ENCODE measurements around the gene EML4. TPM values are rescaled to one million over a fixed set of nuclear protein-coding genes. Genes with fewer than 3 reads are reported as not detected.
"Not testable (repeated sequence)": the region's sequence is repeated elsewhere in the genome, so short reads cannot be mapped to it uniquely, and the experiment has no call there.

EML4 gene
- total RNA-seq, 4 donors from 2014 or later: 14.5 to 23.2 (median 17.8) TPM

DNA sequence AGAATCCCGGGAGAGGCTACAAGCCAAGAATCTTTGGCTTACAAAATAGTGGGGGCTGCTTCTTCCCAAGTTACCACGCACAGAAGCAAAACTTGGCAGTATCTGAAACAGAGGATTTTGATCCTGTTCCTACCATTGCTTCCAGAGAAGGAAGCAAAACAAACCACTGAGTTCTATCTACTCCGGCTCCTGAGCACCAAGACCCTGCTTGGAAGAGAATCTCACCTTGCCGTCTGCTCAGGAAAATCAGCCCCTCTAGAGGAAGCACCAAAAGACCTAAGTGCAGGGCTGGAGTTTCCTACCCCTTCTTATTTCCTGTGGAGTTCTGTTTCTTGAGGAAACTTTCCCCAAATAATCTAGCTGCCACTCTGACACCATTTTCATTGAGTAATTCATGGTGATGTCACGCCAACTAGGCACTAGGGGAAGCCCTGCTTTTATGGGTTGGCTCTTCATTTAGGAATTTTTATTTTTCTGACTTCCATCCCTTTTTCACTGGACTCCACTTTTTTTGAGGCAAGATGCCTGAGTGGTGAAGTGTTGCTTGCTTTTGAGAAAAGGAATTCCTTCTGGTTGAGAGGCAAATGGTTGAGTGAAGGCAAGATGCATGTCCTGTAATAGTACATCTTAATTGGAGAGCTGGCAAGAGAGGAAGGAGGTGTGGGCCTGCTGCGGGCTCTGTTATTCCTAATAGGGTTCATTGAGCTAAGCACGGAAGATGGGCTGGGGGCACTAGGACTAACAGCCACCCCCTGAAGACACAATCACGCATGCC is 36.8 kb upstream of the EML4 start:
- 27% methylated on average over 7 of the region's 8 CpGs for WGBS
- Histone ChIP-seq H3K36me3 (no peaks in the 10 kb centered on the region), H3K4me1 (peaks cover 29 to 65% (median 56%) of the 10 kb centered on the region in 4 donors), H3K27me3 (no peaks in the 10 kb centered on the region), H3K9me3 (no peaks in the 10 kb centered on the region), H3K4me3 (peak overlapping the region; percentile 29 to 36 (median 32)), H3K27ac (replicated peaks in 1 of 4) (peak overlapping the region; percentile 76 to 86 (median 82))
- intact Hi-C loops (cut with DNase I): loop anchor here (5.0 kb wide), 1 partner anchor 40 kb away; no protein-coding TSS in a partner anchor
- TF ChIP-seq EP300 (IDR thresholded peaks at IDR 0.05): no peak
- TF ChIP-seq POLR2A (IDR thresholded peaks at IDR 0.05; ENCODE audit: low read depth): no peak
- TF ChIP-seq, protein P1, sequence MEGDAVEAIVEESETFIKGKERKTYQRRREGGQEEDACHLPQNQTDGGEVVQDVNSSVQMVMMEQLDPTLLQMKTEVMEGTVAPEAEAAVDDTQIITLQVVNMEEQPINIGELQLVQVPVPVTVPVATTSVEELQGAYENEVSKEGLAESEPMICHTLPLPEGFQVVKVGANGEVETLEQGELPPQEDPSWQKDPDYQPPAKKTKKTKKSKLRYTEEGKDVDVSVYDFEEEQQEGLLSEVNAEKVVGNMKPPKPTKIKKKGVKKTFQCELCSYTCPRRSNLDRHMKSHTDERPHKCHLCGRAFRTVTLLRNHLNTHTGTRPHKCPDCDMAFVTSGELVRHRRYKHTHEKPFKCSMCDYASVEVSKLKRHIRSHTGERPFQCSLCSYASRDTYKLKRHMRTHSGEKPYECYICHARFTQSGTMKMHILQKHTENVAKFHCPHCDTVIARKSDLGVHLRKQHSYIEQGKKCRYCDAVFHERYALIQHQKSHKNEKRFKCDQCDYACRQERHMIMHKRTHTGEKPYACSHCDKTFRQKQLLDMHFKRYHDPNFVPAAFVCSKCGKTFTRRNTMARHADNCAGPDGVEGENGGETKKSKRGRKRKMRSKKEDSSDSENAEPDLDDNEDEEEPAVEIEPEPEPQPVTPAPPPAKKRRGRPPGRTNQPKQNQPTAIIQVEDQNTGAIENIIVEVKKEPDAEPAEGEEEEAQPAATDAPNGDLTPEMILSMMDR (IDR thresholded peaks at IDR 0.05): no peak
- TF ChIP-seq POLR2AphosphoS5 (IDR thresholded peaks at IDR 0.05): no peak
- no peak for DNase-seq (ENCODE audit: extremely low spot score)

DNA sequence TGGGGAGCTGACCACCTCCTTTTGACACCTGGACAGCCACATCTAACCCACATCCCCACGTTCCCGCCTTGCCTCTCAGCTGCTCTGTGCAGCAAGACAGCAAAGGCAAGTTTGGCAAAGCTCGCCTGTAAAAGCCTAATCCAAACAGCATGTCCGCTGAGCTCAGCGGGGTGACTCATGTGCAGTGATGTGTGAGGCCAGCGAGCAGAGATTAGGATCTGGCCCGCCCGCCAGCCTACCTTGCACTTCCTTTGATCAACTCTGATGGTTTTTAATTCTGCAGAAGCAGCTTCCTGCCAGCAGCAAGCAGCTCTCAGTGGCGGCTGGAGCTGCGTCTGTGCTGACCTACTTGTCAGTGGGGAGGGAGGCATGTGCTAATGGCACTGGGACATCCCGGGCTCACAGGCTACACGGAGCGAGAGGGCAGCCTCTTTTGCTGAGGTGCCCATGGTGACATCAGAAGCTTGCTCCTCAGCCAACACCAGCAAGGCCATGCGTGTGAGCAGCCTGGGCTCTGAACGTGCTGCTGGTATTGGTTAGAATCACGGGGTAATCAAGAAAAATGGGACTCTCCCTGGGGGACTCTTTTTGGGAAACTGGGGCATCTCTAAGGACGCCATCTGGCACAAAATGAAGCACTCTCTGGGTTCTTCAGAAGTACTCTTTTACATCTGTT is 36.0 kb upstream of the EML4 start:
- intact Hi-C loops (cut with DNase I): loop anchor here (5.0 kb wide), 1 partner anchor 39 kb away; no protein-coding TSS in a partner anchor
- peak; percentile 95 for DNase-seq (ENCODE audit: extremely low spot score)
- 5% methylated on average over 9 of the region's 17 CpGs for WGBS
- Histone ChIP-seq H3K27ac (replicated peaks in 1 of 4) (peak overlapping the region; percentile 76 to 86 (median 82)), H3K9me3 (no peaks in the 10 kb centered on the region), H3K36me3 (no peaks in the 10 kb centered on the region), H3K27me3 (no peaks in the 10 kb centered on the region), H3K4me3 (peak overlapping the region; percentile 29 to 36 (median 32)), H3K4me1 (peaks cover 33 to 65% (median 59%) of the 10 kb centered on the region in 4 donors)
- TF ChIP-seq POLR2AphosphoS5 (IDR thresholded peaks at IDR 0.05): peak; percentile 76 to 84
- TF ChIP-seq EP300 (IDR thresholded peaks at IDR 0.05): no peak

DNA sequence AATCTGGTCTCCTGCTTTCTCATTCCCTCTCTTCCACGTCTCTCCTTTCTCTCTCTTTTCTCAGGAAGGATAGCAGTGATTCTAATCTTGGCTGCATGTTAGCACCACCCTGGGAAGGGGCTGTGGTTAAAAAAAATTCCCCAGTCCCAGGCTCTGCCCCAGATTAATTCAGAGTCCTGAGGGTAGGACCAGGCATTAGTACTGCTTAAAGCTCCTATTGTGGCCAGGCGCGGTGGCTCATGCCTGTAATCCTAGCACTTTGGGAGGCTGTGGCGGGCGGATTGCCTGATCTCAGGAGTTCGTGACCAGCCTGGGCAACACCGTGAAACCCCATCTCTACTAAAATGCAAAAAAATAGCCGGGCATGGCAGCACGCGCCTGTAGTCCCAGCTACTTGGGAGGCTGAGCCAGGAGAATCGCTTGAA is 35.4 kb upstream of the EML4 start:
- TF ChIP-seq POLR2AphosphoS5 (IDR thresholded peaks at IDR 0.05): no peak
- TF ChIP-seq EP300 (IDR thresholded peaks at IDR 0.05): no peak
- TF ChIP-seq, protein P1 (IDR thresholded peaks at IDR 0.05): no peak
- TF ChIP-seq POLR2A (IDR thresholded peaks at IDR 0.05; ENCODE audit: low read depth): no peak
- DNase-seq (ENCODE audit: extremely low spot score): no peak
- Histone ChIP-seq H3K4me3 (no peak overlapping the region), H3K36me3 (no peaks in the 10 kb centered on the region), H3K27ac (replicated peaks in 1 of 4) (peak overlapping the region; percentile 76 to 86 (median 82)), H3K4me1 (peaks cover 39 to 65% (median 59%) of the 10 kb centered on the region in 4 donors), H3K27me3 (no peaks in the 10 kb centered on the region), H3K9me3 (no peaks in the 10 kb centered on the region)
- intact Hi-C loops (cut with DNase I): loop anchor here (5.0 kb wide), 1 partner anchor 39 kb away; no protein-coding TSS in a partner anchor
- WGBS: 93% methylated on average over 11 of the region's 11 CpGs

DNA sequence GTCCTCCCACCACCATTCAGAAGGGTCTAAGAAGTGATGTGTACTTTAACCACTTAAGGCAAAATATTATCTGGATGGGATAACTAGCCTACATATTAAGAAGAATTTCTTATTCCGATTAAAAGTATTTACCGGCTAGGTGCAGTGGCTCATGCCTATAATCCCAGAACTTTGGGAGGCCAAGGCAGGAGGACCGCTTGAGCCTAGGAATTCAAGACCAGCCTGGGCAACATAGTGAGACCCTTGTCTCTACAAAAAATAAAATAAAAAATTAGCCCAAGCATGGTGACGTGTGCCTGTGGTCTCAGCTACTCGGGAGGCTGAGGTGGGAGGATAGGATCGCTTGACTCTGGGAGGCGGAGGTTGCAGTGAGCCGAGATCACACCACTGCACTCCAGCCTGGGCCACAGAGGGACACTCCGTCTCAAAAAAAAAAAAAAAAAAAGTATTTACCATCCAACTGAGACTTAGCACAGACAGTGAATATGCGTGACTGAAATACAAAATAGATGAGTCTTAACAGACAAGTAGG is 34.7 kb upstream of the EML4 start:
- H3K27me3 ChIP-seq; H3K4me3 ChIP-seq; H3K27ac ChIP-seq (replicated peaks in 1 of 4); DNase-seq (ENCODE audit: extremely low spot score); H3K9me3 ChIP-seq; H3K36me3 ChIP-seq: not testable (repeated sequence)
- H3K4me1 ChIP-seq: peaks cover 42 to 65% (median 59%) of the 10 kb centered on the region in 4 donors
- intact Hi-C loops (cut with DNase I): loop anchor here (5.0 kb wide), 1 partner anchor 38 kb away; no protein-coding TSS in a partner anchor
- WGBS: 91% methylated on average over 10 of the region's 10 CpGs

DNA sequence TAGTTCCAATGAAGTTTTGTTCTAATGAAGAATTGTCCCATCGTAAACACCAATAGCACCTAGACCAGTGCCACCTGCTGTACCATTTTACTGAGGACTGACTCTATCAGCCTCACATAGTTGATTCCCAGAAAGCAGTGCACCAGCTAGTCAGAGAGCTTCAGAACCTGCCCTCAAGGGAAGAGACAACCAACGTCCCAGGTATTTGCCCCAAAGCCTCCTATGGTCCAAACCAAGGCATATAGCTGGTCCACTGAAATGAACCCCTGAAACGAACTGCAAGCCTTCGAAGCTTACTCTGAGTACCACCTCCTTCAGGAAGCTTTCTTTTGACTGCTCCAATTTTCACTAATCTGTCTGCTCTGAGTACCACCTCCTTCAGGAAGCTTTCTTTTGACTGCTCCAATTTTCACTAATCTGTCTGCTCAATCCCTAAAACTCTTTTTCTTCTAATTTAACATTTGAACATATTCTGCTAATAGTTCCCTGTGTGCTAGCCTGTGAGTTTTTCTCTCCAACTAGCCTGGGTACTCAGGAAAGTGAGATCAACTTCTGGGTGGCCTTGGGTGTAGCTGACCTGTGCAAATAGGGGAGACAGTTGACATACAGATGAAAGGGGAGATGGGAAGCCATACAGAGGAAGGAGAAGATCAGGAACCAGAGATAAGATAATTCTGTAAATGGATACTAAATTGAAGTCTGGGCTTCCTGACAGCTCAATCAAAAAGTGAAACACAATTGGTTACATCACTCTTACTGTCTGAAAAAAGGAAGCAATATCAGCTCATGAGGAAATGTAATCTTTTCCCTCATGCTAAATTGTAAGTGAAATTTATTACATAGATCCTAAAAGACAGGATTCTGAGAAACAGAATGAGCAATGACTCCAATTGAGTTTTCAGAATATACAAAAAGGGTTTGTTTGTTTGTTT is 33.5 kb upstream of the EML4 start:
- 79% methylated on average over 4 of the region's 4 CpGs for WGBS
- intact Hi-C loops (cut with DNase I): no loop called here

More for the DNA sequence above, 33.5 kb upstream of the EML4 start:
- H3K9me3 ChIP-seq: no peaks in the 10 kb centered on the region
- H3K4me3 ChIP-seq: no peak overlapping the region
- no peaks in the 10 kb centered on the region for H3K27me3 ChIP-seq
- no peak overlapping the region for H3K27ac ChIP-seq (replicated peaks in 1 of 4)
- TF ChIP-seq POLR2A (IDR thresholded peaks at IDR 0.05; ENCODE audit: low read depth) (no peak), POLR2AphosphoS5 (IDR thresholded peaks at IDR 0.05) (no peak), EP300 (IDR thresholded peaks at IDR 0.05) (no peak)
- TF ChIP-seq, protein P1 (IDR thresholded peaks at IDR 0.05): no peak
- peaks cover 44 to 74% (median 64%) of the 10 kb centered on the region in 4 donors for H3K4me1 ChIP-seq
- H3K36me3 ChIP-seq: no peaks in the 10 kb centered on the region
- DNase-seq (ENCODE audit: extremely low spot score): no peak
